Kidney (tissue), 14 donors: Measurements from ENCODE around the gene SPG21. TPM values are rescaled to one million over a fixed set of nuclear protein-coding genes. Genes with fewer than 3 reads are reported as not detected.

Experiments used
- DNase-seq, 5 donors: peaks; one replicate each; pipeline ENCODE4 v3.0.0-alpha.2; 2013 to 2020
- FAIRE-seq: peaks from 2 replicates; lab custom pipeline; 2012; peaks lifted over from hg19 to GRCh38; lab: Jason Lieb, UNC
- H3K27ac ChIP-seq, 2 donors: one replicate each; pipeline ENCODE4 v1.7.0; 2013; ENCODE audit warnings: low read depth in 2 of 2, low read length in 2 of 2, inconsistent platforms in 1 of 2
- H3K27me3 ChIP-seq: one replicate; pipeline ENCODE4 v1.7.1; 2013; ENCODE audit warnings: low read length, inconsistent platforms; ENCODE audit not compliant: control insufficient read depth, insufficient read depth
- H3K36me3 ChIP-seq, 3 donors: one replicate each; pipeline versions ENCODE4 v1.7.0 to v1.7.1; 2013; ENCODE audit warnings: low read length in 3 of 3, control low read depth in 1 of 3, inconsistent platforms in 1 of 3; ENCODE audit not compliant: insufficient read depth in 3 of 3, control insufficient read depth in 2 of 3
- H3K4me1 ChIP-seq, 3 donors: one replicate each; pipeline versions ENCODE4 v1.7.0 to v1.7.1; 2013; ENCODE audit warnings: low read length in 3 of 3, inconsistent platforms in 1 of 3, low read depth in 1 of 3; ENCODE audit not compliant: control insufficient read depth in 2 of 3, insufficient read depth in 2 of 3
- H3K4me3 ChIP-seq, 3 donors: one replicate each; pipeline versions ENCODE4 v1.7.0 to v1.8.1; 2013; ENCODE audit warnings: low read length in 3 of 3, control low read depth in 1 of 3, inconsistent platforms in 1 of 3
- H3K9ac ChIP-seq, 3 donors: one replicate each; pipeline versions ENCODE4 v1.7.0 to v1.7.1; 2013; ENCODE audit warnings: low read length in 3 of 3, control low read depth in 1 of 3, inconsistent platforms in 1 of 3
- H3K9me3 ChIP-seq, 3 donors: one replicate each; pipeline versions ENCODE4 v1.7.0 to v1.7.1; 2013; ENCODE audit warnings: low read length in 3 of 3, control low read depth in 1 of 3, inconsistent platforms in 1 of 3; ENCODE audit not compliant: control insufficient read depth in 2 of 3, insufficient read depth in 1 of 3
- intact Hi-C: fragments of 100-400 bp; cut with DNase I; formaldehyde crosslinking; loops from one replicate; pipeline ENCODE4 v1.11.1; 2022
- polyA plus RNA-seq: library from polyadenylated mRNA; stranded (reverse); fragments of 350-450 nt; fragmentation: Illumina TruSeq; extraction: RNeasy Lipid Tissue Mini Kit (QIAGEN cat#74804); gene quantifications from one replicate; pipeline ENCODE4 v1.2.3, GENCODE V29; 2014; ENCODE audit warnings: low read depth, low replicate concordance; ENCODE audit not compliant: insufficient read depth
- total RNA-seq: library from RNA; stranded (reverse); fragmentation: NEBNext Ultra II Directional; extraction: Animal tissue kit (Norgen Biotek cat#: 25700); gene quantifications from one replicate; pipeline ENCODE4 v1.2.1, GENCODE V29; 2021
- TF ChIP-seq, protein P1 (sequence below): IDR thresholded peaks from 3 replicates; pipeline ENCODE4 v1.5.1; 2012; ENCODE audit warnings: mild to moderate bottlenecking, moderate library complexity, borderline replicate concordance; ENCODE audit not compliant: insufficient read depth; ENCODE audit errors: extremely low read depth
- donor health status: control.
- donor health status: control.
- donor health status: control.
- donor health status: control.
- donor health status: control.
- donor health status: DM: yes; HTN: yes; CAD: no.
- donor health status: Normal renal cell carcinoma (clear cell type).

The SPG21 gene
- total and polyA plus RNA-seq, 2 donors from 2014 or later, result 82.8 to 115 TPM

DNA sequence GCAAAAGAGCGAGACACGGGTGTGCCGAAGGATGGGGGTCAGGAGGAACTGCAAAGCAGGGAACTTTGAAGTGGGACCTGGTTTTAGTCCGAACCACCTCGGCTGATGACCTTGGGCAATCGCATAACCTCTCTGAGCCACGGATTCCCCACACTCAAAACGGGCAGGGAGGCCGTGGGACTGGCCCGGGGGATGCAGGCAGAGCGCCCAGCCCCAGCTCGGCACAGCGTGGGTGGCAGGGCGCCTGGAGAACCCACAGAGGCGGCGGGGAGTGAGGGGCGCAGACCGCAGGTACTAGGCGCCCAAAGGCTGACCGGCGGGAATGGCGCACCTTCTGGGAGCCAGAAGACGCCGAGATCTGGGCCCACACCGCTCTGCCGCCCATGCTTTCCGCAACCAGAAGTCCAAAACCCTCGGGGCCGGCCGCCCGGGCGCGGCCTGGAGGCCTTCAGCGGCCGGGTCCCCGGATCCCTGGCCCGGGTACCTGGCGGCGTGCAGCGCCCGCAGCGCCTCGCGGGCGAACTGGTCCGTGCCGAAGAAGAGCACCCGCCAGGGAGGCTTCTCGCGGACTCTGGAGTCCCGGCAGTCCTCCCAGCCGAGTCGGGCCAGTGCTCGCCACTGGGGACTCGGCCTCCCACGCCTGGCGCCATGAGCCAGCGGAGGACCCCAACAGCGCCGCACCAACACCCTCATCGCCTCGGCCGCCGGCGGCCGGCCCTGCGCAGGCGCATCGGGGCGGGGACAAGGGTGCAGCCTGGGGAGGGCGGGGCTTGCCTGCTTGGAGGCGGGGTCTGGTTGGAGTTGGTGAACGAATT lies 39.4 kb upstream of the SPG21 start, which contains the start of gene MTFMT:
Gene MTFMT (minus strand): TSS at position 719 of the 815 bp plus-strand sequence. CDS start 26 bp downstream, at position 693.
- Histone ChIP-seq H3K4me1 (peaks cover 0 to 19% (median 3%) of the 10 kb centered on the region in 3 donors), H3K9ac (peak within 1 kb of the TSS; percentile 57 to 85 (median 60)), H3K4me3 (peak within 1 kb of the TSS; percentile 73 to 88 (median 74)), H3K27ac (no peak within 1 kb of the TSS), H3K27me3 (no peaks in the 10 kb centered on the region), H3K9me3 (no peaks in the 10 kb centered on the region), H3K36me3 (peaks cover 0 to 5% (median 3%) of the 10 kb centered on the region in 3 donors)
- TF ChIP-seq, protein P1, sequence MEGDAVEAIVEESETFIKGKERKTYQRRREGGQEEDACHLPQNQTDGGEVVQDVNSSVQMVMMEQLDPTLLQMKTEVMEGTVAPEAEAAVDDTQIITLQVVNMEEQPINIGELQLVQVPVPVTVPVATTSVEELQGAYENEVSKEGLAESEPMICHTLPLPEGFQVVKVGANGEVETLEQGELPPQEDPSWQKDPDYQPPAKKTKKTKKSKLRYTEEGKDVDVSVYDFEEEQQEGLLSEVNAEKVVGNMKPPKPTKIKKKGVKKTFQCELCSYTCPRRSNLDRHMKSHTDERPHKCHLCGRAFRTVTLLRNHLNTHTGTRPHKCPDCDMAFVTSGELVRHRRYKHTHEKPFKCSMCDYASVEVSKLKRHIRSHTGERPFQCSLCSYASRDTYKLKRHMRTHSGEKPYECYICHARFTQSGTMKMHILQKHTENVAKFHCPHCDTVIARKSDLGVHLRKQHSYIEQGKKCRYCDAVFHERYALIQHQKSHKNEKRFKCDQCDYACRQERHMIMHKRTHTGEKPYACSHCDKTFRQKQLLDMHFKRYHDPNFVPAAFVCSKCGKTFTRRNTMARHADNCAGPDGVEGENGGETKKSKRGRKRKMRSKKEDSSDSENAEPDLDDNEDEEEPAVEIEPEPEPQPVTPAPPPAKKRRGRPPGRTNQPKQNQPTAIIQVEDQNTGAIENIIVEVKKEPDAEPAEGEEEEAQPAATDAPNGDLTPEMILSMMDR, result no peak
- DNase-seq (peak; percentile 93 to 96 (median 95)), FAIRE-seq (no peak)
- intact Hi-C loops, result no loop called here

DNA sequence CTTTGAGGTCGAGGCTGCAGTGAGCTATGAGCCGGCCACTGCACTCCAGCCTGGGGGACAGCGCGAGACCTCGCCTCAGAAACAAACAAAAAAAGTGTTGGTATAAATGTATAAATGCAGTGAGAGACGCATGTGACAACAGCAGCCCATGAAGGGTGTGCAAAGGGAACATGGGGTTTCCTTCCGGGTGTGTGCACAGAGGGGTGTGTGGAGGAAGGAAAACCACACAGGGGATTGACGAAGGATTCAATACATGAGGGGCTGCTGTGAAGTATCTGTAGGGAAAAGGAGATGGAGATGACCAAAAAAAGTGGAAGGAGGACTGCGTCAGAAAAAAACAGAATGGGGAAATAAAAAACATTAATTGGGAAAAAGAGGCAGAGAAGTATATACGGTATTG lies 38.6 kb upstream of the SPG21 start:
- peaks cover 0 to 14% (median under 1%) of the 10 kb centered on the region in 3 donors for H3K4me1 ChIP-seq
- DNase-seq (no peak), FAIRE-seq (no peak)
- no peaks in the 10 kb centered on the region for H3K9me3 ChIP-seq
- TF ChIP-seq, protein P1, result no peak
- peak overlapping the region in 2 of 3 donors; percentile 57 to 60 for H3K9ac ChIP-seq
- H3K27ac ChIP-seq, result no peak overlapping the region
- H3K27me3 ChIP-seq, result no peaks in the 10 kb centered on the region
- peaks cover 0 to 5% (median 3%) of the 10 kb centered on the region in 3 donors for H3K36me3 ChIP-seq
- intact Hi-C loops, result no loop called here
- H3K4me3 ChIP-seq, result peak overlapping the region; percentile 73 to 88 (median 74)

DNA sequence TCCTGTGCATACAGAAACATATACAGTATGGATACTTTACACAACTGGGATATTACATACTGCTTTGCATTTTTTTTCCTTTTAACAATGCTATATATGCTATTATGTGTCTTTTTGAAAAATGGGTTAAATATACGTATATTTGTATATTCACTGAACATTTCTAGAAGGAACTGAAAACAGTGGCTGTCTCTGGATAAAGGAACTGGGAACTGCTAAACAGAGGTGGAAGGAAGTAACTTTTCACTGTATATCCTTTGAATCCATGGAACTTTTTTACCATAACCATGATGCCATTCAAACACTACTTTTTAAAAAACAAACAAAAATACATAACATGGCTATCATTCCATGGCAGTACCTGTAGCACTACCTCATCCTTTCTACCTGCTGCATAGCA lies 37.9 kb upstream of the SPG21 start:
- Histone ChIP-seq H3K36me3 (peaks cover 0 to 5% (median 3%) of the 10 kb centered on the region in 3 donors), H3K27me3 (no peaks in the 10 kb centered on the region), H3K4me1 (peaks cover 0 to 9% (median 0%) of the 10 kb centered on the region in 3 donors), H3K4me3 (peak overlapping the region in 1 of 3 donors; percentile 73), H3K27ac (no peak overlapping the region), H3K9me3 (no peaks in the 10 kb centered on the region), H3K9ac (no peak overlapping the region)
- no peak for DNase-seq
- FAIRE-seq, result no peak
- TF ChIP-seq, protein P1, result no peak
- intact Hi-C loops, result no loop called here
